Measurements from ENCODE around the gene RHBDD1. TPM values are rescaled to one million over a fixed set of nuclear protein-coding genes. Genes with fewer than 3 reads are reported as not detected.

RHBDD1 gene
- total RNA-seq, 1 donor from 2014 or later, result 34.9 TPM

DNA sequence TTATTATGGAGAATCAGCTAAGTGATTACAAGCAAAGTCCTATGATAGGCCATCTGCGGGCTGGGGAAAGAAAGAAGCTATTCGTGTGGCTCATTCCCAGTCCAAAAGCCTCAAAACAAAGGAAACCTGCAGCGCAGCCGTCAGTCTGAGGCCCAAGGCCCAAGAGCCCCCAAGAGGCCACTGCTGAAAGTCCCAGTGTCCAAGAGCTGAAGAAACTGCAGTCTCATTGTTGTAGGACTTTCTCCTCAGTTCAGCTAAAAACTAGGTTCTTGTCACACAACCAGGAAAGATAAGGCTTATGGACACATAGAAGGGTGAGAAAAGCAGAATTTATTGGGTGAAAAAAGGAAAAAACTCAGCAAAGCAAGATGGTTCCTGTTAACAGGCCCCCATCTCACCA lies 143.2 kb downstream of the RHBDD1 start:
- Mint-ChIP-seq H3K4me1 (ENCODE audit: unreplicated experiment) (peaks cover 9% of the 10 kb centered on the region), H3K9me3 (no peaks in the 10 kb centered on the region), H3K4me3 (no peak overlapping the region), H3K36me3 (no peaks in the 10 kb centered on the region), H3K27ac (no peak overlapping the region), H3K27me3 (no peaks in the 10 kb centered on the region)
- no peak for DNase-seq (ENCODE audit: extremely low spot score, unreplicated experiment)
- TF ChIP-seq, protein P1, sequence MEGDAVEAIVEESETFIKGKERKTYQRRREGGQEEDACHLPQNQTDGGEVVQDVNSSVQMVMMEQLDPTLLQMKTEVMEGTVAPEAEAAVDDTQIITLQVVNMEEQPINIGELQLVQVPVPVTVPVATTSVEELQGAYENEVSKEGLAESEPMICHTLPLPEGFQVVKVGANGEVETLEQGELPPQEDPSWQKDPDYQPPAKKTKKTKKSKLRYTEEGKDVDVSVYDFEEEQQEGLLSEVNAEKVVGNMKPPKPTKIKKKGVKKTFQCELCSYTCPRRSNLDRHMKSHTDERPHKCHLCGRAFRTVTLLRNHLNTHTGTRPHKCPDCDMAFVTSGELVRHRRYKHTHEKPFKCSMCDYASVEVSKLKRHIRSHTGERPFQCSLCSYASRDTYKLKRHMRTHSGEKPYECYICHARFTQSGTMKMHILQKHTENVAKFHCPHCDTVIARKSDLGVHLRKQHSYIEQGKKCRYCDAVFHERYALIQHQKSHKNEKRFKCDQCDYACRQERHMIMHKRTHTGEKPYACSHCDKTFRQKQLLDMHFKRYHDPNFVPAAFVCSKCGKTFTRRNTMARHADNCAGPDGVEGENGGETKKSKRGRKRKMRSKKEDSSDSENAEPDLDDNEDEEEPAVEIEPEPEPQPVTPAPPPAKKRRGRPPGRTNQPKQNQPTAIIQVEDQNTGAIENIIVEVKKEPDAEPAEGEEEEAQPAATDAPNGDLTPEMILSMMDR (conservative IDR thresholded peaks at IDR 0.05), result no peak

DNA sequence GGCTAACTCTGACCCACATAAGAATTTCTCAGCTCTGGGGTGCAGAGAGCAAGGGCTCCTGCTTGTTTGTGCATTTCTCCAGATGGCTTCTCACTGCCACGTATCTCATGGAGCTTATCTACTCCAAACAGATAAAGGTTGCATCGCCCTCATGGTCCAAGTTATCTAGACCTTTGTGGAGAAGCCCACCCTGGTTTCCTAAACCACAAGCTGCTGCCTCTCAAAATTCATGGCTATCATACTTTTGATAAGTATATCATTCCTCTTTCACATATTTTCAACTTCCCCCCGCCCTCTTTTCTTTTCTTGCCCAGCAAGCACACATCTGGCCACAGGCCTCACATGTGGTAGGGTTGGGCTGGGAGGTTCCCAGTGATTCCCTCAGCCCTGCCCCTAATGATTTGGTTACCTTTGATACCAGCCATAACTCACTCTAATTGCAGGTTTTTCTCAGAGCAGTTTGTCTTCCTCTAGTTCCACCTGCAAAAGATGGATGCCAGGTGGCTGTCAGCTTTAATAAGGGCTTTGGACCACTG lies 146.0 kb downstream of the RHBDD1 start:
- no peaks in the 10 kb centered on the region for H3K9me3 Mint-ChIP-seq
- peaks cover 15% of the 10 kb centered on the region for H3K4me1 Mint-ChIP-seq (ENCODE audit: unreplicated experiment)
- no peak overlapping the region for H3K4me3 Mint-ChIP-seq
- DNase-seq (ENCODE audit: extremely low spot score, unreplicated experiment), result no peak
- H3K36me3 Mint-ChIP-seq, result no peaks in the 10 kb centered on the region
- TF ChIP-seq, protein P1 (conservative IDR thresholded peaks at IDR 0.05), result no peak
- no peaks in the 10 kb centered on the region for H3K27me3 Mint-ChIP-seq
- peak overlapping the region; percentile 74 for H3K27ac Mint-ChIP-seq

DNA sequence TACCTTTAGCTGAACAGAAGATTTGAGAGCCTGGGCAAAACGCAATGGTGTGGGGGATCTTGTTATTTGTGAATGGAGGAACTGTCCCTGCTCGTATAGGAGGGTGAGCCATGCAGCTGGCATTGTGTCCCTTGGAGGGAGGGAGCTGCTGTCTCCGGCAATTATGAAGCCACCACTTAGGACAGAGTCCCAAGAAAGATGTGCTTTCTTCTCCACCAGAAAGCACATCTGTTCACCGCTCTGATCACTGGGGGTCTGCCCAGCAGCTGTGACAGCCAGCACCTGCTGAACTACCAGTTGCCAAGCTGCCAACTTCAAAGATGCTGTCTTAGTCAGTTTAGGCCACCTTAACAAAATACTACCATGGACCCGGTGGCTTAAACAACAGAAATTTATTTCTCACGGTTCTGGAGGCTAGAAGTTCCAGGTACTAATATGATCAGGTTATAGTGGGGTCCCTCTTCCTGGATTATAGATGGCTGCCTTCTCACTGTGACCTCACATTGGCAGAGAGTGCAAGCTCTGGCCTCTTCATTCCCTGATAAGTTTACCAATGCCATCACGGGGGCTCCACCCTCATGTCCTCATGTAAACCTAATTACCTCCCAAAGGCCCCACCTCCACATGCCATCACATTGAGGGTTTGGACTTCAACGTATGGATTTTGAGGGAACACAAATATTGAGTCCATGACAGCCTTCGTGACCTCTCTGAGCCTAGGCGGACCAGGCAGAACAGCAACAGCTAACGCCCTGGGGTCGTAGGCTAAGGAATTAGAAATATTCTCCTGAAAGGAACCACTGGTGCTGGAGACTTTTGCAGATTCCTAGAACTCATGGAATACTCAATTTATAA lies 148.3 kb downstream of the RHBDD1 start:
- TF ChIP-seq, protein P1 (conservative IDR thresholded peaks at IDR 0.05), result no peak
- H3K36me3 Mint-ChIP-seq, result no peaks in the 10 kb centered on the region
- H3K27me3 Mint-ChIP-seq, result no peaks in the 10 kb centered on the region
- no peak overlapping the region for H3K4me3 Mint-ChIP-seq
- no peak for DNase-seq (ENCODE audit: extremely low spot score, unreplicated experiment)
- H3K27ac Mint-ChIP-seq, result no peak overlapping the region
- H3K4me1 Mint-ChIP-seq (ENCODE audit: unreplicated experiment), result peaks cover 7% of the 10 kb centered on the region
- H3K9me3 Mint-ChIP-seq, result no peaks in the 10 kb centered on the region

DNA sequence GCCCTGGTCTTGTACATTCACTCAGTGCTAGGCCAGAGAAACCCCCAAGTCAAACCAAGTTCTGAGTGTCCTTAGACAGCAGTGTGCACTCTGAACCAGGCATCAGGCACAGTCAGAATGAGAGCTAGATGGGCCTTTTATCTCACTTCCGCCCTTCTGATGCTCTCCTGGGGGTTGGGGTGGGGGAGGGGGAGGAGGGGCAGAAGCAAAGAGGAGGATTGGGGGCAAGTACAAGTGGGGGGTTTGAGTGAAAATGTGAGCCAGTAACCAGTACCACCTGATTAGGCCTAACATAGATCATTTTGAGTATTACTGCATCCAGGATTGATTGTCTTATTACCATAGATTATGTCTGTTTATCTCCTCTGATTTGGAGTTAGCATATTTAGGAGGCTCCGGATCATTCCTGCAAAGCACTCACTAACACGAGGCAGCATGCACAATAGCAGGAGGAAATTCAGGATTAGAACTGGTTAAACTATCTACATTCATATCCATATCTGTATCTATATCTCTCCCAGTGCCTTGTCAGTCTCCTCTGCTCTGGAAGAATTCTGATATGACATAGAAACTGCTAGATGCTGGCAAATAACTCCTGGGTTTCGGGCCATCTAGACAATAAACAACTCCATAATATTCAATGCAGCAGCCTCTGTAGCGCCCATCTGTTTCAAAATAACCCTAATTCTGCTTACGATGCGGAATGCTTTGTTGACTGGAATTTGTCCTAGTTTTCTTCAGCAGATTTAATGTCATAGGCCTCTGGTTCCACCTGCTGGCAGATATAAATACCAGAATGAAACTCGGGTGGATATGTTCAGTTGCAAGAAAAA lies 149.1 kb downstream of the RHBDD1 start:
- TF ChIP-seq, protein P1 (conservative IDR thresholded peaks at IDR 0.05), result peak; percentile 80
- H3K27ac Mint-ChIP-seq, result peak overlapping the region; percentile 60

DNA sequence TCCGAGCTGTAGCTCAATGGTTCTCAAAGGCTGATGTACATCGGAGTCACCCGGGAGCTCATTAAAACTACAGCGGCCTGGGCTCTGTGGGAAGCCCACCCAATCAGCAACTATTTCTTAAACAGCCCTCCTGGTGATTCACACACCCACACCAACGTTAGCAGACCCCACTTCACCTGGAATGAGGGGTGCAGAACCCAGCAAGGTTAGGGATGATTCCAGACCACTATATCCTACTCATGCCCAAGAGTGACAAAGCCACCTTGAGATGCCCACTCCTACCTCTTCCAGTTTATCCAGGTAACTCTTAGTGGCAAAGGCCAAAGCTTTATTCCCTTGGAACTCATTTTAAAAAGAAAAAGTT lies 149.7 kb downstream of the RHBDD1 start:
- H3K36me3 Mint-ChIP-seq, result peaks cover 3% of the 10 kb centered on the region

More for the DNA sequence above, 149.1 kb downstream of the RHBDD1 start:
- Mint-ChIP-seq H3K36me3 (no peaks in the 10 kb centered on the region), H3K4me3 (no peak overlapping the region), H3K27me3 (no peaks in the 10 kb centered on the region), H3K4me1 (ENCODE audit: unreplicated experiment) (peaks cover 7% of the 10 kb centered on the region), H3K9me3 (no peaks in the 10 kb centered on the region)
- DNase-seq (ENCODE audit: extremely low spot score, unreplicated experiment), result no peak

More for the DNA sequence above, 149.7 kb downstream of the RHBDD1 start:
- no peaks in the 10 kb centered on the region for H3K9me3 Mint-ChIP-seq
- peaks cover 7% of the 10 kb centered on the region for H3K4me1 Mint-ChIP-seq (ENCODE audit: unreplicated experiment)
- TF ChIP-seq, protein P1 (conservative IDR thresholded peaks at IDR 0.05), result peak; percentile 11
- H3K4me3 Mint-ChIP-seq, result no peak overlapping the region
- no peak for DNase-seq (ENCODE audit: extremely low spot score, unreplicated experiment)
- no peaks in the 10 kb centered on the region for H3K27me3 Mint-ChIP-seq
- H3K27ac Mint-ChIP-seq, result peak overlapping the region; percentile 60
